ENCODE measurements around the gene NDUFS3. TPM values are rescaled to one million over a fixed set of nuclear protein-coding genes. Genes with fewer than 3 reads are reported as not detected.

NDUFS3 gene
- total and polyA plus RNA-seq, 2 experiments from 2014 or later: 108 to 168 TPM

DNA sequence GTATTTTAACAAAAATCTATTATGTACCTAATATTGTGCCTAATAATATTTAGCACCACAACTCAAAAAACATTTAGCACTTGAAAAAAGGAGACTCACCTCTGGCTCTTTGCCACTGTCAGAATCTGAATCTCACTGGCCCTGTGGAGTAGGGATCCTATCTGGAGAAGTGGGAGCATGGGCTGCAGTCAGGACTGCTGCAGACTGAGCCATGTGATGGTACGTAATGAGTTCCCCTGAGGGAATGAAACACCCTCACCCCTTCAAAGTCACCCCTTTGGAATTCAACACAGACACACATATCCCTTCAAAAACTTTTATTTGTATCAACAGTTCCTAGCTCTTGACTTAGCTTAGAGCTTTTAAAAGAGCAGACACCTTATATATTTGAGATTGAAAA, 7.0 kb upstream of the NDUFS3 start:
- Mint-ChIP-seq H3K9me3 (no peaks in the 10 kb centered on the region), H3K36me3 (ENCODE audit: low read depth) (peaks cover 68% of the 10 kb centered on the region), H3K4me1 (peaks cover under 1% of the 10 kb centered on the region; the same call in 1 of the 3 replicates), H3K27me3 (ENCODE audit: insufficient read depth, low read depth, poor library complexity) (peaks cover 3% of the 10 kb centered on the region), H3K27ac (no peak overlapping the region), H3K4me3 (no peak overlapping the region)
- DNase-seq (ENCODE audit: low spot score) (no peak), ATAC-seq (no peak)
- Histone ChIP-seq H3K79me2 (replicated peaks; ENCODE audit: insufficient read depth) (peaks cover 35% of the 10 kb centered on the region), H3K27me3 (ENCODE audit: insufficient read depth) (no peaks in the 10 kb centered on the region), H3K4me1 (ENCODE audit: insufficient read depth) (no peaks in the 10 kb centered on the region), H3K4me3 (no peak overlapping the region), H3F3A (replicated peaks; ENCODE audit: low read depth) (peaks cover 7% of the 10 kb centered on the region; the same call in 1 of the 2 replicates), H2AFZ (no peak overlapping the region), H3K4me2 (no peak overlapping the region), H3K36me3 (ENCODE audit: insufficient read depth) (peaks cover 23% of the 10 kb centered on the region), H3K9me2 (ENCODE audit: insufficient read depth) (no peaks in the 10 kb centered on the region), H4K20me1 (replicated peaks; ENCODE audit: insufficient read depth) (peaks cover 13% of the 10 kb centered on the region), H3K27ac (ENCODE audit: low read depth) (no peak overlapping the region)
- TF ChIP-seq CTCF (conservative IDR thresholded peaks at IDR 0.05; ENCODE audit: low read depth in 2 of 2): no peak
- TF ChIP-seq JUNB (IDR thresholded peaks at IDR 0.05; ENCODE audit: unreplicated experiment): no peak
- TF ChIP-seq CREB1 (CRISPR knock-in tag; IDR thresholded peaks at IDR 0.05; ENCODE audit: low read depth): no peak
- TF ChIP-seq, protein P1, sequence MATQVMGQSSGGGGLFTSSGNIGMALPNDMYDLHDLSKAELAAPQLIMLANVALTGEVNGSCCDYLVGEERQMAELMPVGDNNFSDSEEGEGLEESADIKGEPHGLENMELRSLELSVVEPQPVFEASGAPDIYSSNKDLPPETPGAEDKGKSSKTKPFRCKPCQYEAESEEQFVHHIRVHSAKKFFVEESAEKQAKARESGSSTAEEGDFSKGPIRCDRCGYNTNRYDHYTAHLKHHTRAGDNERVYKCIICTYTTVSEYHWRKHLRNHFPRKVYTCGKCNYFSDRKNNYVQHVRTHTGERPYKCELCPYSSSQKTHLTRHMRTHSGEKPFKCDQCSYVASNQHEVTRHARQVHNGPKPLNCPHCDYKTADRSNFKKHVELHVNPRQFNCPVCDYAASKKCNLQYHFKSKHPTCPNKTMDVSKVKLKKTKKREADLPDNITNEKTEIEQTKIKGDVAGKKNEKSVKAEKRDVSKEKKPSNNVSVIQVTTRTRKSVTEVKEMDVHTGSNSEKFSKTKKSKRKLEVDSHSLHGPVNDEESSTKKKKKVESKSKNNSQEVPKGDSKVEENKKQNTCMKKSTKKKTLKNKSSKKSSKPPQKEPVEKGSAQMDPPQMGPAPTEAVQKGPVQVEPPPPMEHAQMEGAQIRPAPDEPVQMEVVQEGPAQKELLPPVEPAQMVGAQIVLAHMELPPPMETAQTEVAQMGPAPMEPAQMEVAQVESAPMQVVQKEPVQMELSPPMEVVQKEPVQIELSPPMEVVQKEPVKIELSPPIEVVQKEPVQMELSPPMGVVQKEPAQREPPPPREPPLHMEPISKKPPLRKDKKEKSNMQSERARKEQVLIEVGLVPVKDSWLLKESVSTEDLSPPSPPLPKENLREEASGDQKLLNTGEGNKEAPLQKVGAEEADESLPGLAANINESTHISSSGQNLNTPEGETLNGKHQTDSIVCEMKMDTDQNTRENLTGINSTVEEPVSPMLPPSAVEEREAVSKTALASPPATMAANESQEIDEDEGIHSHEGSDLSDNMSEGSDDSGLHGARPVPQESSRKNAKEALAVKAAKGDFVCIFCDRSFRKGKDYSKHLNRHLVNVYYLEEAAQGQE (IDR thresholded peaks at IDR 0.05; ENCODE audit: unreplicated experiment): no peak
- TF ChIP-seq ZNF114 (CRISPR knock-in tag; IDR thresholded peaks at IDR 0.05): no peak
- TF ChIP-seq ZNF462 (CRISPR knock-in tag; IDR thresholded peaks at IDR 0.05): no peak
- no peak for TF ChIP-seq EZH2 (IDR thresholded peaks at IDR 0.05; ENCODE audit: low read depth, unreplicated experiment)
- no peak for TF ChIP-seq NANOG (IDR thresholded peaks at IDR 0.05; ENCODE audit: borderline replicate concordance)
- no peak for TF ChIP-seq ETS1 (IDR thresholded peaks at IDR 0.05)
- TF ChIP-seq STAT1 (IDR thresholded peaks at IDR 0.05; ENCODE audit: unreplicated experiment): no peak
- TF ChIP-seq POLR2AphosphoS5 (IDR thresholded peaks at IDR 0.05; ENCODE audit: low read depth): no peak
- no peak for TF ChIP-seq EZH2phosphoT487 (IDR thresholded peaks at IDR 0.05; ENCODE audit: unreplicated experiment)
- no peak for TF ChIP-seq ZNF331 (CRISPR knock-in tag; IDR thresholded peaks at IDR 0.05; ENCODE audit: low read depth)

All from GM23338 (cell line).